Activated CD8-positive, alpha-beta memory T cell treated with anti-CD3 and anti-CD28 coated beads, Interleukin-2, amount 10 ng/mL, durations not matched to agents 7 days and 5 days (primary cell): Measurements from ENCODE around the gene STIM1. TPM values are rescaled to one million over a fixed set of nuclear protein-coding genes. Genes with fewer than 3 reads are reported as not detected.

Experiments
- ATAC-seq: fragments of 150-1000 bp; cut with Tn5 transposase; one replicate; pipeline ENCODE4 v1.10.0; 2021; ENCODE audit warnings: moderate library complexity
- CTCF ChIA-PET: fragments of 350-600 bp; sonication (Branson Sonifier 250); formaldehyde crosslinking; loops from one replicate; lab custom pipeline; 2021; ENCODE audit warnings: antibody characterized with exemption; lab: Charles Lee
- DNase-seq: peaks from one replicate; pipeline ENCODE4 v3.0.0-alpha.2; 2020
- H3K27ac Mint-ChIP-seq: one replicate; pipeline ENCODE4 v1.8.0; 2021; ENCODE audit warnings: mild to moderate bottlenecking, mixed read lengths
- H3K27me3 Mint-ChIP-seq: one replicate; pipeline ENCODE4 v1.8.0; 2021; ENCODE audit warnings: mixed read lengths
- H3K36me3 Mint-ChIP-seq: one replicate; pipeline ENCODE4 v1.8.0; 2021; ENCODE audit warnings: mild to moderate bottlenecking, mixed read lengths
- H3K4me1 Mint-ChIP-seq: one replicate; pipeline ENCODE4 v1.8.0; 2021; ENCODE audit warnings: mixed read lengths
- H3K4me3 Mint-ChIP-seq: one replicate; pipeline ENCODE4 v1.8.0; 2021; ENCODE audit warnings: mild to moderate bottlenecking, moderate library complexity, mixed read lengths
- H3K9me3 Mint-ChIP-seq: one replicate; pipeline ENCODE4 v1.8.0; 2022; ENCODE audit warnings: low read depth, mixed read lengths
- total RNA-seq, 2 experiments: library from RNA; stranded (reverse); gene quantifications; one replicate each; pipeline ENCODE4 v1.2.3, GENCODE V29; 2021

The STIM1 gene
- total RNA-seq, 2 experiments from 2014 or later, result 83.5 to 104 TPM

DNA sequence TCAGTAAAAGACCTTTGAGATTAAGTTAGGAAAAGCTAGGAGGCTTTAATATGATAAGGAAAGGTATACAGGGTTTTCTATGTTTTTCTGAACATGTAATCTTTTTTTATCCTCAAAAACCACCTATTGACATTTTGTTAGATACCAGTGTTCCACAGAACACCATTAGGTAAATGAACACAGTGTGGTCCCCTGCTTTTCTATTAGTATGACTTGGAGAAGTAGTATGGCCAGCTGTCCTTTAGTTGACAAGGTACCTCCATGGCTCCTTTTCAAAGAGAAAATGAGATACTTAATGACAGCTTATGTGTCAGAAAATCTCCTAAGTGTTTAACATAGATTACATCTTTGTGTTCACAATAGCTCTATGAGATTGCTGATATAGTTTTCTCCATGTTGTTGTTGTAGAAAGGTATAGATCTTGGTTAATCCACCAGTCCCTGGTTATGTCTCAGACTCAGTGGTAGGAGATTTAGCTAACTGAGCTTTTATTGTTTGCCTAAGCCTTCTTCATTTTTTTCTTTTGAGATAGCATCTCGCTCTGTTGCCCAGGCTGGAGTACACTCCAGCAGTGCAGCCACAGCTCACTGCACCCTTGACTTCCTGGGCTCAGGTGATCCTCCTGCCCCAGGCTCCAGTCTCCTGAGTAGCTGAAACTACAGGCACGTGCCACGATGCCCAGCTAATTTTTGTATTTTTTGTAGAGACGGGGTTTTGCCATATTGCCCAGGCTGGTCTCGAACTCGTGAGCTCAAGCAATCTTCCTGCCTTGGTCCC lies 46.0 kb downstream of the STIM1 start:
- no peak overlapping the region for H3K27ac Mint-ChIP-seq
- H3K4me3 Mint-ChIP-seq, result no peak overlapping the region
- H3K4me1 Mint-ChIP-seq, result peaks cover 41% of the 10 kb centered on the region
- ATAC-seq, result no peak
- H3K27me3 Mint-ChIP-seq, result no peaks in the 10 kb centered on the region
- DNase-seq, result no peak
- peaks cover 2% of the 10 kb centered on the region for H3K9me3 Mint-ChIP-seq
- peaks cover 4% of the 10 kb centered on the region for H3K36me3 Mint-ChIP-seq
- CTCF ChIA-PET, result interaction anchor here (0.8 to 1.8 kb wide), 10 partner anchors 10 to 172 kb away, joined by 3 to 7 read pairs (median 4); partner anchors contain the start of gene STIM1

DNA sequence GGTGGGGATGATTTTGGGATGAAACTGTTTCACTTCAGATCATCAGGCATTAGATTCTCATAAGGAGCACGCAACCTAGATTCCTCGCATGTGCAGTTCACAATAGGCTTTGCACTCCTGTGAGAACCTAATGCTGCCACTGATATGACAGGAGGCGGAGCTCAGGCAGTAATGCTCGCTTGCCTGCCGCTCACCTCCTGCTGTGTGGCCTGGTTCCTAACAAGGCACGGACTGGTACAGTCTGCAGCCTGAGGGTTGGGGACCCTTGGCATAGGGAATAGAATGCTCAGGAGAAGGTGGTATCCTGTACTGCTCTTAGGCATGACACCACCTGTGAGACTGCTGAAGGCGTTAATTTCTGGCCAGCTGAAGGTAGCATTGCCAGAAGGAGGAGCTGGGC lies 47.0 kb downstream of the STIM1 start:
- H3K36me3 Mint-ChIP-seq, result peaks cover under 1% of the 10 kb centered on the region
- H3K4me3 Mint-ChIP-seq, result no peak overlapping the region
- no peak for DNase-seq
- CTCF ChIA-PET, result interaction anchor here (0.8 to 1.9 kb wide), 5 partner anchors 24 to 77 kb away, joined by 3 to 6 read pairs (median 3); no protein-coding TSS in a partner anchor
- peaks cover 51% of the 10 kb centered on the region for H3K4me1 Mint-ChIP-seq
- H3K9me3 Mint-ChIP-seq, result no peaks in the 10 kb centered on the region
- no peak for ATAC-seq
- no peaks in the 10 kb centered on the region for H3K27me3 Mint-ChIP-seq
- peak overlapping the region; percentile 42 for H3K27ac Mint-ChIP-seq

DNA sequence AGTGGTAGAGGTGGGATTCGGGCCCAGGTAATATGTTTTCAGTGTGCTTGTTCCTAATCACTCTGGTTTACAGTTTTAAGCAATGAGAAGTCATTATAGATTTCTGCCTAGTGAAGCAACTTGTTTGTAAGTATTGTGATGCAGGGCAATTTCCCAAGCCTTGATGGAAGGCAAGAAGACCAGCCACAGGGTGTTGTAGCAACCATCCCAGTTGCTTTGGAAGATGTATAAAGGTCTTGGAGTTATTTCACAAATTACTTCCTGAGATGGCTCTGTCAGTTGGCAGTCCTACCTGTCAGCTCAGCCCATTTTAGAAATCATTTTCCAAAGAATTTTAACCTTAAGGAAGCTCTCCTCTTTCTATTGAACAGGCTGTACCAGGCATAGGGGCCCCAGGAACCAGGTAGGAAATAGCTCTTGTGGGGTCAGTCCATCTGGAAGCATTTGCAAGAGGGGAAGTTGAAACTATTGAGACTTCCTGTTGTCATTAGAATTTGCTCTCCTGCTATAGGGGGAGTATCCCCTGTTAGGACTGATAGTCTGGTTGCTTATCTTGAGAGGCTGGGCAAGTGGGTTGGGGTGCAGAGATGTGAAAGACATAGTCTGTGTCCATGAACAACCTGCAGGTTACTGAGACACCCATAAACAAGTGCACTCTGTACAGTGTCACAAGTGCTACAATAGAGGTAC lies 47.9 kb downstream of the STIM1 start:
- Mint-ChIP-seq H3K4me3 (no peak overlapping the region), H3K27me3 (no peaks in the 10 kb centered on the region), H3K4me1 (peaks cover 56% of the 10 kb centered on the region), H3K9me3 (no peaks in the 10 kb centered on the region), H3K36me3 (no peaks in the 10 kb centered on the region), H3K27ac (peak overlapping the region; percentile 8)
- ATAC-seq (no peak), DNase-seq (no peak)
- CTCF ChIA-PET, result interaction anchor here (1.2 to 1.9 kb wide), 4 partner anchors 34 to 48 kb away, joined by 3 to 6 read pairs (median 6); partner anchors contain the start of gene STIM1

DNA sequence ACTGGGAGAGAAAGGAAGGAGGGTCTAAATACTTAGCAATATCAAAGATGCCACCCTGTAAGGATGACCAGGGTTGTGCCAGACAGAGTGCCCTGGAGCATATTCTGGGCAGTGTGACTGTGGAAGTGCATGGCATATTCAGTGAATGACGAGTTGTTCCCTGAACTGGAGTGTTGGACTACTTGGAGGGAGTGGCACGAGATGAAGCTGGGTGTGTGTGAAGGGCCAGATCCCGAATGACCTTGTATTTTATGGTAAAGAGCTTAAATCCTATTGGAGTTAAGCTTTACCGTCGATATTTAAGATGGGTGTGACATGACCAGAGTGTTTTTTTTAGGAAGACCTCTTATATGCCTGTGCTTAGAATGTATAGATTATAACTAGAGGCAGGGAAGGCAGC lies 48.8 kb downstream of the STIM1 start:
- peaks cover 56% of the 10 kb centered on the region for H3K4me1 Mint-ChIP-seq
- CTCF ChIA-PET, result interaction anchor here (1.6 to 2.8 kb wide), 3 partner anchors 33 to 168 kb away, joined by 6 to 16 read pairs (median 6); partner anchors contain the start of gene STIM1
- no peak for DNase-seq

DNA sequence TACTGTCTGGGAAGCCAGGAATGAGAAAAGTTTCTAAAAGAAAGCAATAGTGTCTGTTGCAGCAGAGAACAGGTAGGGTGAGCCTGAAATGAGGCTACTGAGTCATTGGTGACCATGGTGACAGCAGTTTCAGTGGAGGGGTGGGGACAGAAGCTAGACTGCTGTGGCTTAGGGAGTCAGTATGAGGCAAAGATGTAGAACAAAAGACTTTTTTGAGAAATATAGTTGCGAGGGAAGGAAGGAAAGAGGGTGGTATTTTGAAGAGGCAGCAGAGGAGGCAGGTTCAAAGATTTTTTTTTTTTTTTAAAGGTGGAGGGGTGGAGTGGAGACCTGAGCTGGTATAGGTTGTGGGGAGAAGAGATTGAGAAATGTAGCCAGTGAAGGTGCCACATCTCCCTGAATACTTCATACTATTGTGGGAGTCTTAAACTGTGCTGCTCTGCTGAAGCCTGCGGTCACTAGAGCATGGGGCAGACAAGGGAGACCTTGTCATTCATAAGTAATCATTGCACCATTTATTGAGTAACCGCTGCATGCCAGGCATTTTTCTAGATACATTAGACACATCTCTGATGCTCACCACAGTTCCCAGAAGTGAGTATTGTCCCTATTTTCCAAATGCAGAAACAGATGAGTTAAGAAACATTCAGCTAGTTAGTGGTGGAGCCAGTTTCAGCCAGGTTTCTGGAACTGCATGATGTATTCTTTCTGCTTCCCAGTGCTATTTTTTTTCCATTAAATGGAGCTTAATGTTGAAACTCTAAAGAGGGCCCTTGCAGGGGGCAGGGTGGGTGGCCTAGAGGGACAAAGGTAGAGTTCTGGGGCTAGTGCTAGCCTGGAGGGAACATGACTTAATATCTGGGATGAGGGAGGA lies 49.9 kb downstream of the STIM1 start:
- CTCF ChIA-PET, result interaction anchor here (0.9 to 2.8 kb wide), 6 partner anchors 12 to 167 kb away, joined by 3 to 16 read pairs (median 3); partner anchors contain the start of gene STIM1
- Mint-ChIP-seq H3K4me1 (peaks cover 56% of the 10 kb centered on the region), H3K9me3 (no peaks in the 10 kb centered on the region), H3K4me3 (no peak overlapping the region), H3K27me3 (no peaks in the 10 kb centered on the region), H3K27ac (peak overlapping the region; percentile 57), H3K36me3 (peaks cover 2% of the 10 kb centered on the region)
- DNase-seq, result peak; percentile 77
- ATAC-seq, result peak; percentile 97

More for the DNA sequence above, 48.8 kb downstream of the STIM1 start:
- no peaks in the 10 kb centered on the region for H3K27me3 Mint-ChIP-seq
- ATAC-seq, result no peak
- H3K4me3 Mint-ChIP-seq, result no peak overlapping the region
- H3K36me3 Mint-ChIP-seq, result no peaks in the 10 kb centered on the region
- no peak overlapping the region for H3K27ac Mint-ChIP-seq
- H3K9me3 Mint-ChIP-seq, result no peaks in the 10 kb centered on the region

DNA sequence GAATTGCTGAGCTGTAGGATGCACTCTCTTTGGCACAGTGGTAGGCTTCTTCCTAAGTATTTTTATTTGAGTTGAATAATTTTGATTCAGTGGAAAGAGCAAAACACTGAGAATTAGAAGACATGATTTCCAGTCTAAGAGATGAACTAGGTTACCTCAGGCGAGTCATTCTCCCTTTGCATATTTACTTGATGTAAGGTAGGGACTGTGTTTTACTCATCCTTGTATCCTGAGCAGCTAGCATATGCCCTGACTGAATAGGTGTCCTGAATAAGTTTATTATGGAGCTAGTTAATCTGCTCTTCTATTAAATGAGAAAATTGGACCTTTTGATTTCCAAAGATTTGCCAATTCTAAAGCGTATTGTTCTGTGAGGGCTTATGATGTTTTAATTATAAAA lies 50.7 kb downstream of the STIM1 start:
- H3K27ac Mint-ChIP-seq, result no peak overlapping the region
- no peak for ATAC-seq

DNA sequence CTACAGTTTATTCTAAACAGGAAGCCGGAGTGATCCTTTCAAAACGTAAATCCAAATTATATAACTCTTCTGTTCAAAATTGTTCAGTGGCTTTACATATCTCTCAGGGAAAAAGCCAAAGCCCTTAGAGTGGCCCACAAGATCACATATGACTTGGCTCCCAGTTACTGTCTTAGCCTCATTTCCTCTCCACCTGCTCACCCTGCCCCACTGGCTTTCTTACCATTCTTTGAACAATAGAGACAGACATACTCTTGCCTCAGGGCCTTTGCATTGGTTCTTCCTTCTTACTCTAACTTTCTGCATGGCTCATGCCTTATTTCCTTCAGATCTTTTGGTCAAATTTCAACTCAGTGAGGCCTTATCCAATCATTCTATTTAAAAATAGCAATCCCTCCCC lies 52.1 kb downstream of the STIM1 start:
- CTCF ChIA-PET, result interaction anchor here (1.5 kb wide), 1 partner anchor 53 kb away, joined by 9 read pairs; the partner anchor contains the start of gene STIM1
- ATAC-seq (peak; percentile 34), DNase-seq (peak; percentile 47)
- Mint-ChIP-seq H3K4me1 (peaks cover 51% of the 10 kb centered on the region), H3K4me3 (no peak overlapping the region), H3K9me3 (no peaks in the 10 kb centered on the region), H3K27ac (peak overlapping the region; percentile 29), H3K27me3 (no peaks in the 10 kb centered on the region), H3K36me3 (peaks cover 2% of the 10 kb centered on the region)

More for the DNA sequence above, 50.7 kb downstream of the STIM1 start:
- Mint-ChIP-seq H3K9me3 (no peaks in the 10 kb centered on the region), H3K4me3 (no peak overlapping the region), H3K4me1 (peaks cover 56% of the 10 kb centered on the region), H3K27me3 (no peaks in the 10 kb centered on the region), H3K36me3 (peaks cover 2% of the 10 kb centered on the region)
- DNase-seq, result no peak
- CTCF ChIA-PET, result interaction anchor here (1.0 to 2.8 kb wide), 6 partner anchors 11 to 167 kb away, joined by 3 to 16 read pairs (median 5); partner anchors contain the start of gene STIM1

DNA sequence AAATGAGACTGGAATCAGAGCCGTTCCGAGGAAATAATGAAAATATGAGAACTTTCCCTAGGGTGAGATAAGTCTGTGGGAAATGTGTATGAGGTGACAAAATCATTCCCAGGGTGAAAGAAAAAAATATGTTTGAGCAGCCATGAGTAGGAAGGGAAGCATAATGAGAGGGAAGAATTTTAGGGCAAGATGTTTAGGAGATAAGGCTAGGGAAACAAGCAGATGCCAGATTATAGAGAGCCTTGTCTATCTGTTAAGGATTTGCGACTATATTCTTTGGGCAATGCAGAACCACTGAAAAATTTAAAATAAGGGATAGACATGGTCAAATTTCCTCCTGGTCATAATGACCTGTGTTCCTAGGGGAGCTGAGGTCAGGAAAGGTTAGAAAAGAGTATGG lies 54.4 kb downstream of the STIM1 start:
- no peaks in the 10 kb centered on the region for H3K9me3 Mint-ChIP-seq
- ATAC-seq (no peak), DNase-seq (no peak)
- no peak overlapping the region for H3K27ac Mint-ChIP-seq
- H3K4me1 Mint-ChIP-seq, result peaks cover 37% of the 10 kb centered on the region
- no peak overlapping the region for H3K4me3 Mint-ChIP-seq
- H3K36me3 Mint-ChIP-seq, result peaks cover 2% of the 10 kb centered on the region
- no peaks in the 10 kb centered on the region for H3K27me3 Mint-ChIP-seq
- CTCF ChIA-PET, result interaction anchor here (2.0 kb wide), 1 partner anchor 54 kb away, joined by 7 read pairs; the partner anchor contains the start of gene STIM1

DNA sequence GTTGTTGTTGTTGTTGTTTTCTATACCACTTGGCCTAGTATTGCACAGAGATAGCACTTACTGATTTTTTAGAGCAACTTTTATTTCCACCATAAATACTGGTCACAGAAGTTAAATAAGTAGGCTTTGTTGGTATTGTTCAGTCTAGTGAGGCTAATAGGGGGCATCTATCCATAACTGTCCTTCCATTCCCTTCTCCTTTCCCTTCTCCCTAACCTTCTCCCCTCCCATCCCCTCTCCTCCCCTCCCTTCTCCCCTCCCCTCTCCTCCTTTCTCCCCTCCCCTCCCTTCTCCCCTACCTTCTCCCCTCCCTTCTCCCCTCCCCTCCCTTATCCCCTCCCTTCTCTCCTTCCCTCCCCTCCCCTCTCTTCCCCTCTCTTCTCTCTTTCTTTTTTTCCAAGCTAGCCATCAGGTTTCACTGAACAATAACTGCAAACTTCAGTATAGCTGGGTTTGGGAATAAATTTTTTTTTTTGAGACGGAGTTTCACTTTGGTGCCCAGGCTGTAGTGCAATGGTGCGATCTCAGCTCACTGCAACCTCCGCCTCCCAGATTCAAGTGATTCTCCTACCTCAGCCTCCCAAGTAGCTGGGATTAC lies 56.5 kb downstream of the STIM1 start:
- CTCF ChIA-PET, result interaction anchor here (1.2 to 1.6 kb wide), 4 partner anchors 20 to 161 kb away, joined by 3 to 4 read pairs (median 4); no protein-coding TSS in a partner anchor
- Mint-ChIP-seq H3K36me3 (peaks cover 2% of the 10 kb centered on the region), H3K27ac (peak overlapping the region; percentile 45), H3K27me3 (no peaks in the 10 kb centered on the region), H3K4me3 (no peak overlapping the region), H3K4me1 (peaks cover 26% of the 10 kb centered on the region), H3K9me3 (no peaks in the 10 kb centered on the region)
- DNase-seq (no peak), ATAC-seq (no peak)

DNA sequence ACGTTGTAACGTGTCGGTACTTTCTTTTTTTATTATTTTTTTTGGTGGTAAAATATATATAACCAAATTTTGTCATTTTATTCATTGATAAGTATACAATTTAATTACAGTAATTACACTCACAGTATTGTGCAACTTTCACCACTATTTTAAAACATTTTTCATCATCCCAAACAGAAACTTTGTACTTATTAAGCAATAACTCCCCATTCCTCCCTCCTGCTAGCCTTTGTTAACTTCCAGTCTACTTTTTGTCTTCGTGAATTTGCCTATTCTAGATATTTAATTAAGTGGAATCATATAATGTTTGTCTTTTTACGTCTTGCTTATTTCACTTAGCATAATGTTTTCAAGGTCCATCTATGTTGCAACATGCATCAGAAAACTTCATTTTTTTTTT lies 58.5 kb downstream of the STIM1 start:
- Mint-ChIP-seq H3K9me3 (no peaks in the 10 kb centered on the region), H3K27me3 (no peaks in the 10 kb centered on the region), H3K4me1 (peaks cover 32% of the 10 kb centered on the region), H3K27ac (no peak overlapping the region), H3K4me3 (no peak overlapping the region), H3K36me3 (peaks cover 6% of the 10 kb centered on the region)
- CTCF ChIA-PET, result interaction anchor here (1.7 kb wide), 1 partner anchor 58 kb away, joined by 6 read pairs; the partner anchor contains the start of gene STIM1
- ATAC-seq (no peak), DNase-seq (no peak)

DNA sequence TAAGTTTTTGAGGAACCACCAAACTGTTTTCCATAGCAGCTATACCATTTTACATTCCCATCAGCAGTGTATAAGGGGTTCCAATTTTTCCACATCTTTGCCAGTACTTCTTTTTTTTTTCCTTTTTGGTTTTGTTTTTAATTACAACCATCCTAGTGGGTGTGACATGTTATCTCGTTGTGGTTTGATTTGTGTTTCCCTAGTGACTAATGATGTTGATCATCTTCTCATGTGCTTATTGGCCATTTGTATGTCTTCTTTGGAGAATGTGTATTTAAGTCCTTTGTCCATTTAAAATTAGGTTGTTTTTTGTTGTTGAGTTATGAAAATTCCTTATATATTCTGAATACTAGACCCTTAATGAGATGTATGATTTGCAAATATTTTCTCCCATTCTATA lies 59.3 kb downstream of the STIM1 start:
- H3K4me3 Mint-ChIP-seq, result no peak overlapping the region
- H3K36me3 Mint-ChIP-seq, result peaks cover 9% of the 10 kb centered on the region
- CTCF ChIA-PET, result interaction anchor here (0.7 to 1.7 kb wide), 2 partner anchors 36 to 59 kb away, joined by 4 to 6 read pairs; partner anchors contain the start of gene STIM1

DNA sequence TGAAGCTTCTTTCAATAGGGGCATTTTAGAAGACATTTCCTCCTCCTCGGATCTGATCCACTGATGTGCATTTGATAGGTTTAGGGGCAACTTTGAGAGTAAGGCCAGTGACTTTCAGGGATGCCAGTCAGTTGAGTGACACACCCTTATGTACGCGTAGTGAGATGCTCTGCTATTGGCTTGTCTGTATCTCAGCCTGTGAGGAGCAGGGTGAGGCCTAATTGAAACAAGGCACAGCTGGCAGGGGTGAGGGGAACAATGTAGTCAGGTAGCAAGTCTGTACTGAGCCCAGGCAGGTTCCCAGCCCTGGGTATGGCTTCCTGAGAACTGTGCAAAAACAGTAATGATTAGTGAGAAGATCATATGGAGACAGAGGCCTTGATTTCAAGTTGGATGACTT lies 61.5 kb downstream of the STIM1 start:
- ATAC-seq (no peak), DNase-seq (no peak)
- Mint-ChIP-seq H3K9me3 (no peaks in the 10 kb centered on the region), H3K27ac (no peak overlapping the region), H3K27me3 (no peaks in the 10 kb centered on the region), H3K36me3 (peaks cover 21% of the 10 kb centered on the region), H3K4me3 (no peak overlapping the region), H3K4me1 (peaks cover 55% of the 10 kb centered on the region)
- CTCF ChIA-PET, result interaction anchor here (0.6 to 1.3 kb wide), 2 partner anchors 11 to 132 kb away, joined by 3 read pairs; no protein-coding TSS in a partner anchor

More for the DNA sequence above, 59.3 kb downstream of the STIM1 start:
- H3K4me1 Mint-ChIP-seq, result peaks cover 41% of the 10 kb centered on the region
- ATAC-seq (no peak), DNase-seq (no peak)
- no peaks in the 10 kb centered on the region for H3K27me3 Mint-ChIP-seq
- H3K27ac Mint-ChIP-seq, result no peak overlapping the region
- no peaks in the 10 kb centered on the region for H3K9me3 Mint-ChIP-seq
